ENCODE measurements around the gene AVPR1B.

The AVPR1B gene

DNA sequence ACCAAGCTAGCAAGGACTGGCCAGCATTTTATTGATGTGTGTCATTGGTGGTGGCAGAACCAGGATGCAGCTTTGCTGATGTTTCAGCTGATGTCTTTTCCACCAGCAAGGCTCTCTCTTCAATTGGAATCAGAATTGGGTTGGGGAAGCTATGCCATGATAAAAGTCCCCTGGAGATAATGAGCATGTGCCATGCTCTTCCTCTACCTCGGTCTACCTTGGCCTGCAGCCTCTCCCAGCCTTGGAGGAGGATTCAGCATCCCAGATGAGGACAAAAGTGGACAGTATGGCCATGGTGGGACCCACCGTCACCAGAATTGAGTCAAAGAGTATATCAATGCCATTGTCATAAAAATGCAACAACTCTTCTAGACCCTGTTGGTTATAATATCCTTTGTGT is 8.6 kb downstream of the AVPR1B start:
- Histone ChIP-seq H3K4me3 (IDR thresholded peaks at IDR 0.05; ENCODE audit: insufficient read depth, low read depth, low read length) (no peak overlapping the region), H3K4me1 (ENCODE audit: low read depth, poor library complexity, severe bottlenecking) (peaks cover 7% of the 10 kb centered on the region), H3K9ac (no peak overlapping the region), H2AFZ (ENCODE audit: low read depth) (no peak overlapping the region), H3K27me3 (ENCODE audit: insufficient read depth, low read depth) (no peaks in the 10 kb centered on the region), H3K27ac (no peak overlapping the region), H3K79me2 (ENCODE audit: insufficient read depth, low read depth) (no peaks in the 10 kb centered on the region), H3K36me3 (ENCODE audit: insufficient read depth) (no peaks in the 10 kb centered on the region), H3K4me2 (no peak overlapping the region), H4K20me1 (ENCODE audit: insufficient read depth) (no peaks in the 10 kb centered on the region)
- TF ChIP-seq, protein P1, sequence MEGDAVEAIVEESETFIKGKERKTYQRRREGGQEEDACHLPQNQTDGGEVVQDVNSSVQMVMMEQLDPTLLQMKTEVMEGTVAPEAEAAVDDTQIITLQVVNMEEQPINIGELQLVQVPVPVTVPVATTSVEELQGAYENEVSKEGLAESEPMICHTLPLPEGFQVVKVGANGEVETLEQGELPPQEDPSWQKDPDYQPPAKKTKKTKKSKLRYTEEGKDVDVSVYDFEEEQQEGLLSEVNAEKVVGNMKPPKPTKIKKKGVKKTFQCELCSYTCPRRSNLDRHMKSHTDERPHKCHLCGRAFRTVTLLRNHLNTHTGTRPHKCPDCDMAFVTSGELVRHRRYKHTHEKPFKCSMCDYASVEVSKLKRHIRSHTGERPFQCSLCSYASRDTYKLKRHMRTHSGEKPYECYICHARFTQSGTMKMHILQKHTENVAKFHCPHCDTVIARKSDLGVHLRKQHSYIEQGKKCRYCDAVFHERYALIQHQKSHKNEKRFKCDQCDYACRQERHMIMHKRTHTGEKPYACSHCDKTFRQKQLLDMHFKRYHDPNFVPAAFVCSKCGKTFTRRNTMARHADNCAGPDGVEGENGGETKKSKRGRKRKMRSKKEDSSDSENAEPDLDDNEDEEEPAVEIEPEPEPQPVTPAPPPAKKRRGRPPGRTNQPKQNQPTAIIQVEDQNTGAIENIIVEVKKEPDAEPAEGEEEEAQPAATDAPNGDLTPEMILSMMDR (conservative IDR thresholded peaks at IDR 0.05; ENCODE audit: low read depth, low read length) = no peak

DNA sequence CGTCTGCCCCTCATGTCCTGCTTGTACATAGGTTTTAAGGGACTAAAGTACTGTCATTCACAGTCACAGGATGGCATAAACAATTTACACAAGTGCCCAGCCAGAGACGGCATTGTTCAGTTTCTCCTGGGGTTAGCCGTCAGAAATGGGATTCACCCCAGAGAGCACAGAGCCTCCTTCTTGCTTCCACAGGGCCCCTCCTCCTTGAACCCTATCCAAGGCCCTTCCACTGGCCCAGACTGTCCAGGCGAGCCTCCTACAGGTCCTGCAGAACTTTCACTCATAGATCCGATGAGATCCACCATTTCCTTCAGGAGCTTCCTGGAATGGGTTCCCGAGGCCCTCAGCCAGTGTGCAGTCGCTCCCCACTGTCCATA is 10.0 kb downstream of the AVPR1B start:
- Histone ChIP-seq H3K27me3 (ENCODE audit: insufficient read depth, low read depth) (no peaks in the 10 kb centered on the region), H3K4me3 (IDR thresholded peaks at IDR 0.05; ENCODE audit: insufficient read depth, low read depth, low read length) (no peak overlapping the region), H2AFZ (ENCODE audit: low read depth) (no peak overlapping the region), H3K27ac (no peak overlapping the region), H3K79me2 (ENCODE audit: insufficient read depth, low read depth) (no peaks in the 10 kb centered on the region), H3K36me3 (ENCODE audit: insufficient read depth) (no peaks in the 10 kb centered on the region), H3K4me1 (ENCODE audit: low read depth, poor library complexity, severe bottlenecking) (peaks cover 7% of the 10 kb centered on the region), H3K4me2 (no peak overlapping the region), H3K9ac (no peak overlapping the region), H4K20me1 (ENCODE audit: insufficient read depth) (no peaks in the 10 kb centered on the region)
- TF ChIP-seq, protein P1 (conservative IDR thresholded peaks at IDR 0.05; ENCODE audit: low read depth, low read length) = no peak

DNA sequence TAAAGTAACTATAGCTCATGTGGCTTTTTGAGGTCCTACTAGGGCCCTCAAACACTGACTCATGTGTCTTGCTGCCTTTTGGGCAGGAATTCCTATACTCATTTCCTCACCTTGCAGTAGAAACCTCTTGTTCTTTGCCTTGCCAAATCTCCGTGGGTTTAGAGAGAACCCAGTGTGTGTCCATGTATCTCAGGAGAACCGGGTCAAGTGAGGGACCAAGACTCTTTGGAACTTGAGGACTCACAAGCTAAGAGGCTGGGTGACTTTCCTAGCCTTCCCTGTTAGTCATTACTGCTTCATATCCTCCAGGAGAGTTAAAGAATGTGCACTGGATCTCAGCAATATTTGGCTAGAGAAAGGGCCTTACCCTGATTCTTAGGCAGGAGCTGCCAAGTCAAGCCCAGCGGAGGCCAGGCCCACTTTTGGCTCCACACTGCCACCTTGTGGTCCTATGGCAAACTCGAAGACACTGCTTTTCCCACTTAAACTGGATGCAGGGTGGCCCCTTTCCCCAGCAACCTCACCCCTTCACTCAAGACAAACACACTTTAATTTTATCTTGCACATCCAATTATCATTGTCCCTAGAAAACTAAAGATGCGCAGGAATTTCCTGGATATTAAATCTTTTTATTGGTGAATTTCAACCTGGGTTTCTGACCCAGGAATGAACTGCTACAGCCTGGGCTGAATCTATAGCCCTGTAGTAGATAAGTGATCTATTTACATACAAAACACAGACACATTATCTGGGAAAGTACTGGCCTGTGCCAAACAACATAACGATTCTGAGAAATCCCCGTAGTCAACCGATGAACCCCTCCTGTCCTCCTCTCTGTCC is 10.6 kb downstream of the AVPR1B start:
- Histone ChIP-seq H3K4me3 (IDR thresholded peaks at IDR 0.05; ENCODE audit: insufficient read depth, low read depth, low read length) (no peak overlapping the region), H4K20me1 (ENCODE audit: insufficient read depth) (no peaks in the 10 kb centered on the region), H3K9ac (no peak overlapping the region), H3K4me2 (no peak overlapping the region), H3K4me1 (ENCODE audit: low read depth, poor library complexity, severe bottlenecking) (peaks cover 7% of the 10 kb centered on the region), H2AFZ (ENCODE audit: low read depth) (peak overlapping the region; percentile 32; the same call in 1 of the 2 replicates), H3K27ac (no peak overlapping the region), H3K79me2 (ENCODE audit: insufficient read depth, low read depth) (no peaks in the 10 kb centered on the region), H3K36me3 (ENCODE audit: insufficient read depth) (no peaks in the 10 kb centered on the region), H3K27me3 (ENCODE audit: insufficient read depth, low read depth) (no peaks in the 10 kb centered on the region)
- TF ChIP-seq, protein P1 (conservative IDR thresholded peaks at IDR 0.05; ENCODE audit: low read depth, low read length) = peak; percentile 99

GRCh38 chr1:206105464-206105995 is 11.7 kb downstream of the AVPR1B start:
- Histone ChIP-seq H2AFZ (ENCODE audit: low read depth) (no peak overlapping the region), H3K4me1 (ENCODE audit: low read depth, poor library complexity, severe bottlenecking) (peaks cover 7% of the 10 kb centered on the region), H3K79me2 (ENCODE audit: insufficient read depth, low read depth) (no peaks in the 10 kb centered on the region), H3K36me3 (ENCODE audit: insufficient read depth) (no peaks in the 10 kb centered on the region), H4K20me1 (ENCODE audit: insufficient read depth) (no peaks in the 10 kb centered on the region), H3K9ac (no peak overlapping the region), H3K27me3 (ENCODE audit: insufficient read depth, low read depth) (no peaks in the 10 kb centered on the region), H3K4me3 (IDR thresholded peaks at IDR 0.05; ENCODE audit: insufficient read depth, low read depth, low read length) (no peak overlapping the region), H3K27ac (no peak overlapping the region), H3K4me2 (no peak overlapping the region)
- TF ChIP-seq, protein P1 (conservative IDR thresholded peaks at IDR 0.05; ENCODE audit: low read depth, low read length) = no peak
